Hippocampal formation (tissue), 2 donors: ENCODE measurements around the gene YIPF4.
"Not testable (repeated sequence)": the region's sequence is repeated elsewhere in the genome, so short reads cannot be mapped to it uniquely, and the experiment has no call there.

Experiments
- DNase-seq, 2 donors: peaks; one replicate each; lab custom pipeline; 2025; lab: John Stamatoyannopoulos, UW

Gene YIPF4

GRCh38 chr2:32289165-32289999, 11.7 kb downstream of the YIPF4 start:
- no peak for DNase-seq

DNA sequence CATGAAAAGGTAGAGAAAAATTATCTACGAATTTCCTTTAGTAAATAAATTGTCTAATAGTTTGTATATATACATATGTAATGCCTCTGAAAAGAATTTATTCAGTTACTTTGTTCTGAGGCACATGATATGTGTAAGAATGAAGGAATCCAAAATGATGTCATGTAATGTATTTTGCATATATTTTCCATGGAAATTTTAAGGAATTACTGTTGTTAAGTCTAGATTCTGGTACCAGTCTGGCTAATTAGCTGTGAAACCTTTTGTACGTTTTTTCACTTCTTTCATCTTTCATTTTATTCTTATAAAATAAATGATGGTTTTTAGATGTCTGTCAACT, 12.3 kb downstream of the YIPF4 start:
- no peak for DNase-seq

DNA sequence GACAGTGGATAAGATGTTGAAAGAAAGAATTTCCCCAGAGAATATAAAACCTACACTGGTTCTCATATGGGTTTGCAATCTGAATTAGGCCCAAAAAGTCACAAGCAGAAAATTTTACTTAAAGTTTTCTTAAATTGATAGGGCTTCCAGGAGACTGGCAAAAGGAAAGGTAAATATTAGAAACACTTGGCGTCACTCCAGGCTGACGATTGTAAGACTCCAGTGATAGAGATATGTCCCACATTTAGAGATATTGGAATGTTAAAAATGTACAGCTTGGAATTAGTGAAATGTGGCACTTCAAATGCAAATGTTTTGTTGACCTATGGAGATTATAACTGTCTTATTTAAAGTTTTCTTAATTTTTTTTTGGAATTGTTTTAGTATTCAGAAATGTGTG, 14.0 kb downstream of the YIPF4 start:
- DNase-seq: no peak

DNA sequence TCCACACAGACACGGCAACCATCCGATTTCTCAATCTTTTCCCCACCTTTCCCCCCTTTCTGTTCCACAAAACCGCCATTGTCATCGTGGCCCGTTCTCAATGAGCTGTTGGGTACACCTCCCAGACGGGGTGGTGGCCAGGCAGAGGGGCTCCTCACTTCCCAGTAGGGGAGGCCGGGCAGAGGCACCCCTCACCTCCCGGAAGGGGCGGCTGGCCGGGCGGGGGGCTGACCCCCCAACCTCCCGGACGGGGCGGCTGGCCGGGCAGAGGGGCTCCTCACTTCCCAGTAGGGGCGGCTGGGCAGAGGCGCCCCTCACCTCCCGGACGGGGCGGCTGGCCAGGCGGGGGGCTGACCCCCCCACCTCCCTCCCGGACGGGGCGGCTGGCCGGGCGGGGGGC, 15.8 kb downstream of the YIPF4 start:
- DNase-seq: not testable (repeated sequence)

DNA sequence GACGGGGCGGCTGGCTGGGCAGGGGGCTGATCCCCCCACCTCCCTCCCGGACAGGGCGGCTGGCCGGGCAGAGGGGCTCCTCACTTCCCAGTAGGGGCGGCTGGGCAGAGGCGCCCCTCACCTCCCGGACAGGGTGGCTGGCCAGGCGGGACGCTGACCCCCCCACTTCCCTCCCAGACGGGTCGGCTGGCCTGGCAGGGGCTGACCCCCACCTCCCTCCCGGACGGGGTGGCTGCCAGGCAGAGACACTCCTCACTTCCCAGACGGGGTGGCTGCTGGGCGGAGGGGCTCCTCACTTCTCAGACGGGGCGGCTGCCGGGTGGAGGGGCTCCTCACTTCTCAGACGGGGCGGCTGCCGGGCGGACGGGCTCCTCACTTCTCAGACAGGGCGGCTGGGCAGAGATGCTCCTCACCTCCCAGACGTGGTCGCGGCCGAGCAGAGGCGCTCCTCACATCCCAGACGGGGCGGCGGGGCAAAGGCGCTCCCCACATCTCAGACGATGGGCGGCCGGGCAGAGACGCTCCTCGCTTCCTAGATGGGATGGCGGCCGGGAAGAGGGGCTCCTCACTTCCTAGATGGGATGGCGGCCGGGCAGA, 16.4 kb downstream of the YIPF4 start:
- DNase-seq: not testable (repeated sequence)

DNA sequence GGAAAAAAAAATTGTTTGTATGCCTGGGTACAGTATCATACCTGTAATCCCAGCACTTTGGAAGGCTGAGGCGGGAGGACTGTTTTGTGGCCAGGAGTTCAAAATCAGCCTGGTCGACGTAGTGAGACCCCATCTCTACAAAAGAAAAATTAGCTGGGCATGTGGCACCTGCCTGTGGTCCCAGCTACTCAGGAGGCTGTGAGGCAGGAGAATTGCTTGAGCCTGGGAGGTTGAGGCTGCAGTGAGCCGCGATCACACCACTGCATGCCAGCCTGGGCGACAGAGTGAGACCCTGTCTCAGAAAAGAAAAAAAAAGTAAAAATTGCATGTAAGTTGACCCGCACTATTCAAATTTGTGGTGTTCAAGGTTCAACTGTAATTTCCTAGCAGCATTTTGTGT, 32.9 kb downstream of the YIPF4 start:
- no peak for DNase-seq

GRCh38 chr2:32314886-32315285, 37.2 kb downstream of the YIPF4 start:
- no peak for DNase-seq

DNA sequence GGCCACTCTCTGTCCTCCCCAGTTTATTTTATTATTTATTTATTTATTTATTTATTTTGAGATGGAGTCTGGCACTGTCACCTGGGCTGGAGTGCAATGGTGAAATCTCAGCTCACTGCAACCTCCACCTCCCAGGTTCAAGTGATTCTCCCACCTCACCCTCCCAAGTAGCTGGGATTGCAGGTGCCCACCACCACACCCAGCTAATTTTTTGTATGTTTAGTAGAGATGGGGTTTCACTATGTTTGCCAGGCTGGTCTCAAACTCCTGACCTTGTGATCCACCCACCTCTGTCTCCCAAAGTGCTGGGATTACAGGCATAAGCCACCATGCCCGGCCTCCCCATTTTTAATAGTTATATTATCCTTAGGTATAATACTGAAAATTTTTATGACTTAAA, 51.0 kb downstream of the YIPF4 start:
- not testable (repeated sequence) for DNase-seq

GRCh38 chr2:32329180-32329980, 51.7 kb downstream of the YIPF4 start:
- not testable (repeated sequence) for DNase-seq

DNA sequence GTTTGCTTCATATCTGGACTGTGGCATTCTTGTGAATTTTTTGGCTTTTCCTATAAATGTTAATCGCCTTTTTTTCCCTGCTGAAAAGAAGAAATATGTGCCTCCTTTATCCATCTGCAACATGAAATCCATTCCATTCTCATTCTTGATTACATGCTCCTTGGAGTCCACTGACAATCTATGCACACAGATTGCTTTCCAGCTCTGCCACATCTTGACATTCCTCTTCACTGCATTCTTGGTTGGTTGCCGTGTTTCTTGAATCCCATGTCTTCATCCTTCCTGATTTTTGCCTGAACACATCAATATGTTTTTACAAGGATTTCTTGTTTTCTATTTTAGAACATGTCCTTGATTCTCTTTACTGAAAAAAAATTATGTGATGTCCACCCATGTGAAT, 52.4 kb downstream of the YIPF4 start:
- DNase-seq: no peak

- DNase-seq: no peak
Measured at GRCh38 chr2:32342801-32343200, 65.1 kb downstream of the YIPF4 start.

DNA sequence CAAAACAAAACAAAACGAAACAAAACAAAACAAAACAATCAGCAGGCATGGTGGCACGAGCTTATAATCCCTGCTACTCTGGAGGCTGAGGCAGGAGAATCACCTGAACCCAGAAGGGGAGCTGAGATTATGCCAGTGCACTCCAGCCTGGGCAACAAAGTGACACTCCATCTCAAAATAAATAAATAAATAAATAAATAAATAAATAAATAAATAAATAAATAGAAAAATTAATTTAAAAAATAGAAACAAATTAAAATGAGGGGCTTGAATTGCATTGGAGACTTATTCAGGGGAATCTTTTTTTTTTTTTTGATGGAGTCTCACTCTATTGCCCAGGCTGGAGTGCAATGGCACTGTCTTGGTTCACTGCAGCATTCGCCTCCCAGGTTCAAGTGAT, 73.1 kb downstream of the YIPF4 start:
- not testable (repeated sequence) for DNase-seq

DNA sequence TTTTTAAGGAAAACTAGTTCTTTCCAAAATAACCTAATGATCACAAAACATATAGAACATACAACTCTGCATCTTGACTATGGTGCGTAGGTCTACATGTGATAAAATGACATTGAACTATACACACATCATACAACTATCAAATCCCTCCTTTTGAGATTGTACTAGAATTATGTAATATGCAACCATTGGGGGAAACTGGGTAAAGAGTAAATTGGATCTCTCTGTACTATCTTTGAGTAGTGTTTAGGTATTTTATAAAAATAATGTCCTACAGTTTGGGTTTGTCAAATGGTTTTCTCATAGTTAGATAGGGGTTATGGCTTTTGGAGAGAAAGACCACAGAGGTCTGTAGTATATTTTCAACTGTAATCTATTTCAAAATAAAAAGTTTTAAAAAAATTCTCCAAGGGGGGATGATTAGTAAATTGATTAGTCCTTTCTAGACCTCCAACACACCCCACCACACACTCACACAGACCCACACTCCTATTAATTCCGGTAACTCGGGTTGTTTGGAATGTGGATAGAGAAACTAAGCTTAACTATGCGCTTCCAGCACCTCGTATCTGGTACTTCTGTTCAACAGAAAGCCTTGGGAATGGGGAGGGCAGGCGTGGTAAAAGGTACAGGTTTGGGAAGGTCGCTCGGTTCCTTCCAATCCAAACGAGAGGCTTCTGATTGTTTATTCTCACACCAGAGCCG, 78.4 kb downstream of the YIPF4 start:
- peak in 1 of 2 donors; percentile 22 for DNase-seq

GRCh38 chr2:32356681-32357317, 79.1 kb downstream of the YIPF4 start, which contains the start of gene BIRC6:
Gene BIRC6 (plus strand): TSS chr2:32357023. CDS start chr2:32357162, 139 bp downstream.
- peak; percentile 97 to 99 for DNase-seq

DNA sequence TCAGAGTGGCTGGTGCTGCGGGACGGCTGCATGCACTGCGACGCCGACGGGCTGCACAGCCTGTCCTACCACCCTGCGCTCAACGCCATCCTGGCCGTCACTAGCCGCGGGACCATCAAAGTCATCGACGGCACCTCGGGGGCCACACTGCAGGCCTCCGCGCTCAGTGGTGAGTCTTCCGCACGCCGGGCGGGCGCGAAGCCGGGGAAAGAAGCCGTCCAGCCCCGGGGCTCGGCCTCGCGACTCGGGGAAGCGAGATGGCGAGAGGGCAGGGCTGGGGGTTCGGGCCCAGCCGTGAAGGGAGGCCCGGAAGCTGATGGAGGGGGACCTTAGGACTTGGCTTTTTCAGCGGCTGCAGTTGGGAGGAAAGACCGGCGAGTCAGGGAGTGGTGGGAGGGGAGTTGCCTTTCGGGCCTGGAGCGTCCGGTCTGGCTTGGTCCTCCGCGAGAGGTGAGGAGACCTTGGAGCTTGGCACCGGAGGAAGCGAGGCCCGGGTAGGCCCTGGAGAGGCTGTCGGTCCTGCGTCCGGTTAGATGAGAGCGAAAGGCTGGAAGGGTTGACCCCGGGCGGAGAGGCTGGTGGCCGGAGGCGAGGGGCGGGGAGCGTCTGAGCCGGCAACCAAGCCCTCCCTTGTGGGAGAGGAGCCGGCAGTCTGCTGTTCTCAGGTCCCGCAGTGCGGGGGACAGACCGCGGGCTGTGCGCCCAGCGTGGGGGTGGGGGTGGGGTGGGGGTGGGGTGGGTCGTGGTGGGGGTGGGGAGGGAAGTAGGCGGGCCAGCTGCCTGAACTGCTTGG, 79.8 kb downstream of the YIPF4 start:
- DNase-seq: peak in 1 of 2 donors; percentile 10

- no peak for DNase-seq
Measured at GRCh38 chr2:32358111-32358482, 80.4 kb downstream of the YIPF4 start.

GRCh38 chr2:32360416-32360815, 82.7 kb downstream of the YIPF4 start:
- no peak for DNase-seq

DNA sequence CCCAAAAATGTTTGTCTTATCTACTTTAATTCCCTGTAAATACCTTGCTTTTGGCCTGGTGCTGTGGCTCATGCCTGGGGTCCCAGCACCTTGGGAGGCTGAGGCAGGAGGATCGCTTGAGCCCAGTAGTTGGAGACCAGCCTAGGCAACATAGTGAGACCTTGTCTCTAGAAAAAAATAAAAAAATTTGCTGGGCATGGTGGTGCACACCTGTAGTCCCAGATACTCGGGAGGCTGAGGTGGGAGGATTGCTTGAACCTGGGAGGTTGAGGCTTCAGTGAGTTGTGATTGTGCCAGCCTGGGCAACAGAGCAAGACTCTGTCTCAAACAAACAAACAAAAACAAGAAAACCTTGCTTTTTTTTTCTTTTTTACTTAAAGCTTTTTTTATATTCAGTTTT, 85.3 kb downstream of the YIPF4 start:
- not testable (repeated sequence) for DNase-seq

- no peak for DNase-seq
Measured at GRCh38 chr2:32363597-32363996, 85.9 kb downstream of the YIPF4 start.

DNA sequence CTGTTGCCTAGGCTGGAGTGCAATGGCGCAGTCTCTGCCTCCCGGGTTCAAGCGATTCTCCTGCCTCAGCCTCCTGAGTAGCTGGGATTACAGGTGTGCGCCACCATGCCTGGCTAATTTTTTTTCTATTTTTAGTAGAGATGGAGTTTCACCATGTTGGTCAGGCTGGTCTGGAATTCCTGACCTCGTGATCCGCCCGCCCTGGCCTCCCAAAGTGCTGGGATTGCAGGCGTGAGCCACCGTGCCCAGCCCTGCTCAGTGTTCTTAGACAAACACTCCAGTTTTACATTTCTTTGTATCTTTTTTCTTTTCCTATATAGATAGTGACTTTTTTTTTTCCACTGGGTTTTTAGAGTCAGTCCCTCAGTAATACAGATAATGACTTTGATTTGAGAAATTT, 86.6 kb downstream of the YIPF4 start:
- DNase-seq: not testable (repeated sequence)

GRCh38 chr2:32365679-32366078, 88.0 kb downstream of the YIPF4 start:
- DNase-seq: not testable (repeated sequence)
